ENCODE measurements around the gene MUC6.

Gene MUC6

GRCh38 chr11:1036303-1036923, at the start of gene MUC6:
Gene MUC6 (minus strand): TSS chr11:1036718. CDS start chr11:1036655, 63 bp downstream.
- no peak for DNase-seq (ENCODE audit: low read depth in 2 of 2)

GRCh38 chr11:1085440-1086170, 49.1 kb upstream of the MUC6 start:
- DNase-seq (ENCODE audit: low read depth in 2 of 2): no peak

- no peak for DNase-seq (ENCODE audit: low read depth in 2 of 2)
These were observed 48.3 kb upstream of the MUC6 start for GRCh38 chr11:1084561-1085439.

- DNase-seq (ENCODE audit: low read depth in 2 of 2): no peak
These were observed 47.4 kb upstream of the MUC6 start for GRCh38 chr11:1083621-1084551.

GRCh38 chr11:1082728-1083620, 46.5 kb upstream of the MUC6 start:
- DNase-seq (ENCODE audit: low read depth in 2 of 2): no peak

GRCh38 chr11:1082346-1082727, 45.8 kb upstream of the MUC6 start:
- no peak for DNase-seq (ENCODE audit: low read depth in 2 of 2)

GRCh38 chr11:1081601-1082311, 45.2 kb upstream of the MUC6 start:
- DNase-seq (ENCODE audit: low read depth in 2 of 2): no peak

- no peak for DNase-seq (ENCODE audit: low read depth in 2 of 2)
These were observed 41.7 kb upstream of the MUC6 start for GRCh38 chr11:1078191-1078601.

GRCh38 chr11:1077417-1078119, 41.0 kb upstream of the MUC6 start:
- no peak for DNase-seq (ENCODE audit: low read depth in 2 of 2)

GRCh38 chr11:1077033-1077416, 40.5 kb upstream of the MUC6 start:
- no peak for DNase-seq (ENCODE audit: low read depth in 2 of 2)

- no peak for DNase-seq (ENCODE audit: low read depth in 2 of 2)
These were observed 39.6 kb upstream of the MUC6 start for GRCh38 chr11:1076061-1076665.

GRCh38 chr11:1075341-1075911, 38.9 kb upstream of the MUC6 start:
- no peak for DNase-seq (ENCODE audit: low read depth in 2 of 2)

GRCh38 chr11:1074244-1075221, 38.0 kb upstream of the MUC6 start, which contains the start of gene MUC2:
Gene MUC2 (plus strand): TSS chr11:1074874.
- DNase-seq (ENCODE audit: low read depth in 2 of 2): no peak

GRCh38 chr11:1073851-1074243, 37.3 kb upstream of the MUC6 start:
- DNase-seq (ENCODE audit: low read depth in 2 of 2): no peak

- no peak for DNase-seq (ENCODE audit: low read depth in 2 of 2)
These were observed 36.8 kb upstream of the MUC6 start for GRCh38 chr11:1073261-1073724.

GRCh38 chr11:1072821-1073231, 36.3 kb upstream of the MUC6 start:
- DNase-seq (ENCODE audit: low read depth in 2 of 2): no peak
